ENCODE measurements around the gene GEMIN7. TPM values are rescaled to one million over a fixed set of nuclear protein-coding genes. Genes with fewer than 3 reads are reported as not detected.

Gene GEMIN7
- total RNA-seq, 1 donor from 2014 or later = 21.7 TPM

GRCh38 chr19:45119582-45119981 lies 40.5 kb downstream of the GEMIN7 start:
- no peak overlapping the region for H3K4me3 Mint-ChIP-seq (ENCODE audit: unreplicated experiment)
- H3K4me1 Mint-ChIP-seq (ENCODE audit: low read depth) = peaks cover 14% of the 10 kb centered on the region
- H3K27ac Mint-ChIP-seq (ENCODE audit: unreplicated experiment) = no peak overlapping the region
- H3K36me3 Mint-ChIP-seq (ENCODE audit: low read depth) = no peaks in the 10 kb centered on the region
- H3K9me3 Mint-ChIP-seq (ENCODE audit: low read depth) = no peaks in the 10 kb centered on the region
- no peak for TF ChIP-seq CTCF (IDR thresholded peaks at IDR 0.05)
- H3K27me3 Mint-ChIP-seq (ENCODE audit: low read depth) = no peaks in the 10 kb centered on the region
- DNase-seq (ENCODE audit: low spot score) = no peak

GRCh38 chr19:45121827-45122345 lies 42.8 kb downstream of the GEMIN7 start:
- Mint-ChIP-seq H3K4me1 (ENCODE audit: low read depth) (peaks cover 11% of the 10 kb centered on the region), H3K36me3 (ENCODE audit: low read depth) (no peaks in the 10 kb centered on the region), H3K4me3 (ENCODE audit: unreplicated experiment) (no peak overlapping the region), H3K27ac (ENCODE audit: unreplicated experiment) (no peak overlapping the region), H3K9me3 (ENCODE audit: low read depth) (no peaks in the 10 kb centered on the region), H3K27me3 (ENCODE audit: low read depth) (no peaks in the 10 kb centered on the region)
- no peak for TF ChIP-seq CTCF (IDR thresholded peaks at IDR 0.05)
- DNase-seq (ENCODE audit: low spot score) = no peak

DNA sequence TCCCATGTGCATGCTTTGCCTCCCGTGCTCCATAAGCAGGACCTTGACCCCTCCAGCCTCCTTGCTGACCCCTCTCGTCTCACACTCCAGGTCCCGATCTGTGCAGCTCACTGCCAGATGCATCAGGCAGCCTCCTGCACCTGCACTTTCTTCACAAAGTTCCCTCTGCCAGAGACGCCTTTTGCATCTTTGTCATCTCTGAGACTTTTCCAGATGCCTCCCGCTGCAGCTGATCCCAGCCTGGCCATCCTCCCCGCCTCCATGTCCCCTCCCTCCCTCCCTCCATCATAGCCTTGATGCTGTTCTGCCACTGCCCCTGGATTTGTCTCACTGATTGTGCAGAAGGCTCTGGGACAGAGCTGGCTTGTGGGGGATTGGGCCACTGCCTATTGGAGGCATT lies 43.8 kb downstream of the GEMIN7 start:
- no peak for DNase-seq (ENCODE audit: low spot score)
- Mint-ChIP-seq H3K36me3 (ENCODE audit: low read depth) (no peaks in the 10 kb centered on the region), H3K4me1 (ENCODE audit: low read depth) (peaks cover 7% of the 10 kb centered on the region), H3K27ac (ENCODE audit: unreplicated experiment) (no peak overlapping the region), H3K9me3 (ENCODE audit: low read depth) (no peaks in the 10 kb centered on the region), H3K4me3 (ENCODE audit: unreplicated experiment) (no peak overlapping the region), H3K27me3 (ENCODE audit: low read depth) (no peaks in the 10 kb centered on the region)
- no peak for TF ChIP-seq CTCF (IDR thresholded peaks at IDR 0.05)

GRCh38 chr19:45123440-45123850 lies 44.4 kb downstream of the GEMIN7 start:
- no peaks in the 10 kb centered on the region for H3K9me3 Mint-ChIP-seq (ENCODE audit: low read depth)
- no peak overlapping the region for H3K27ac Mint-ChIP-seq (ENCODE audit: unreplicated experiment)
- no peaks in the 10 kb centered on the region for H3K27me3 Mint-ChIP-seq (ENCODE audit: low read depth)
- H3K36me3 Mint-ChIP-seq (ENCODE audit: low read depth) = no peaks in the 10 kb centered on the region
- TF ChIP-seq CTCF (IDR thresholded peaks at IDR 0.05) = no peak
- H3K4me1 Mint-ChIP-seq (ENCODE audit: low read depth) = peaks cover 7% of the 10 kb centered on the region
- no peak for DNase-seq (ENCODE audit: low spot score)
- H3K4me3 Mint-ChIP-seq (ENCODE audit: unreplicated experiment) = no peak overlapping the region

GRCh38 chr19:45124021-45124420 lies 45.0 kb downstream of the GEMIN7 start:
- Mint-ChIP-seq H3K4me3 (ENCODE audit: unreplicated experiment) (no peak overlapping the region), H3K4me1 (ENCODE audit: low read depth) (peaks cover 3% of the 10 kb centered on the region), H3K9me3 (ENCODE audit: low read depth) (no peaks in the 10 kb centered on the region), H3K27ac (ENCODE audit: unreplicated experiment) (peak overlapping the region; percentile 17), H3K36me3 (ENCODE audit: low read depth) (no peaks in the 10 kb centered on the region), H3K27me3 (ENCODE audit: low read depth) (no peaks in the 10 kb centered on the region)
- TF ChIP-seq CTCF (IDR thresholded peaks at IDR 0.05) = no peak
- DNase-seq (ENCODE audit: low spot score) = no peak
